AG08396 (cell line): ENCODE results near the gene TBC1D16.

Experiments used
- DNase-seq: peaks from one replicate; pipeline ENCODE4 v3.0.0; 2012; ENCODE audit warnings: low spot score, mixed read lengths

The TBC1D16 gene

DNA sequence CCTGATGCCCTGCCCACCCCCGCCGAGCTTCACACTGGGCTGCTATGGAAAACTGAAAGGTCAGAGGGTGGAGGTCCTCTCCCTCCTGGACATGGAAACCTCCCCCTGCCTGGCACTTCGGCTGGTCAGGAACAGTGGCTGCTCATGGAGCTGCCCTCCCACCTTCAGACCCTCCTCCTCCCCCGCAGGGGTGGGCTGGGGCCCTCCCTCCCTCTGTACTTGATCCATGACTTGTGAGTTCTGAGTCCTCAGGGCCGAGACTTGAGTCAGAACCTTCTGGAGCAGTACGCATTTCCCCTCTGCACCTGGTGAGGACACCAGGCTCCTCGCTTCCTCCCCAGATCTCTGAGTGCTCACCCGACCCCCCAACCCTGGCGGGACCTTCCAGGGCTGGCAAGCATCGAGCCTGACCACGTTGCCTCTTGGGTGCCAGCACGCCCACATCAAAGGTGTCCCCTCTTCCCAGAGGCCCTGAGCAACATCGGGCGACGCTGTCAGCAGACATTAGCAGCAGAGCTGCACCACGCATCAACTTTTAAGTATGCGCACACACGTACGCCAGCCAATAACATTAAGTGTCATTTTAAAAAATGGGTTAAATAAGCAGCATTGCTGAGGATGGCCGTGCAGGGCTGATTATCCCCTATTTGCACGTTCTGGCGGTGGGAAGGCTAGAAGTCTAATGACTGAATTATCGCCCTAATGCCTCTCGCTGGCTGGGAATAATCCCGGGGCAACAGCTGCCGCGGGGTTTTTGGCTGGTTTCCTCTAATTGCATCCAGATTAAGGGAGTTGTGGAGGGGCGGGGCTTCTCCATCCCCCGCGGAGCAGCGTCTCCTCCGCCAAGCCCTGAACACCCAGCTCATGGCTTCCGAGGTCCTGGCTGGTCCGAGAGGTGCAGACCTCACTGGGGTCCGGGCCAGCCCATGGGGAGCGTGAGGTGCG, 98.0 kb downstream of the TBC1D16 start:
- no peak for DNase-seq

DNA sequence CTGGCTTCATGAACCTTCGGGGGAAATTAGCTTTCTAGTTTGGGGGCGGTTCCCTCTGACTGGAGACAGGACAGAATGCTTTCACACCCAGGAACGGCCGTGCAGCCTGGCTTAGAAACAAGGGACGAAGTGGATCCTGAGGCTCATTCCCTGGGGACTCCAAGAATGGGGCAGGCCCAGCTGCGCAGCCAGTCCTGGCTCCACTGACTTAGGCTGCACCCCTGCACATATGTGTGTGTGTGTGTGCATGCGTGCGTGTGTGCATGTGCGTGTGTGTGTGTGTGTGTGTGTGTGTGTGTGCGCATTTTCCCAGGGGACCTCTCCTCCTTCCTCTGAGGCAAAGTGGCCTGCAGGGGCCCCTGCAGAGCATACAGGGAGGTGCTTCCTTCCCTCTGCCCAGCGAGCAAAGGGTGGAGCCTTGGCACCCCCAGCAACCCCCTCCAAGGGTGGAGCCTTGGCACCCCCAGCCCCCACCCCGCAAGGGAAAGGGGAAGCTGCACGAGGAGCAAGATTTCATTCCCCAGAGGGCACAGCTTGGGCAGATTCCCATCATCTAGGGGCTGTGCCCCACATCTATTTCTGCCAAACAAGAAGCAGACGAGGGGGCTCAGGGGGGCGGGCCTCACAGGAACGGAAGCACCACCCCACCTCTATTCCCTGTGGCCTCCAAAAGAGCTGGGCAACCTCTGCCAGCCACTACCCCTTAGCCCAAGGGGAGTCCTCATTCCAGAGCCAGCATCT, 98.9 kb downstream of the TBC1D16 start:
- no peak for DNase-seq

DNA sequence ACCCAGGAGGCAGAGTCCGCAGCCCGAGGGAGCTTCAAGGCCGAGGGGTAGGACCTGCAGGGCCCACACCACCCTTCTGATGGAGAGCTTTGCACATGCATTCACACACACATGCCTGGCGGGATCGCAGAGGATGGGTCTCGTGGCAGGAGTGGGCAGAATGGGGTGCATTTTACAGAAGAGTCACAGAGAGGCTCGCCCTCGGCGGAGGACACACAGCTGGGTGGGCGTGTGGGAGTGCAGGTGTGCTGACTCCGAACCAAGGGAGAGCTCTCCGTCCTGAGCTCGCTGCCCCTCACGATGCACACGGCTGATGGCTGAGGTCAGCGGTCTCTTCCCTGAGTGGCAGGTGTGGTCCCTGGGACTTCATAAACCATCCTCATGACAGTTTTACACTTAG, 99.6 kb downstream of the TBC1D16 start:
- no peak for DNase-seq

DNA sequence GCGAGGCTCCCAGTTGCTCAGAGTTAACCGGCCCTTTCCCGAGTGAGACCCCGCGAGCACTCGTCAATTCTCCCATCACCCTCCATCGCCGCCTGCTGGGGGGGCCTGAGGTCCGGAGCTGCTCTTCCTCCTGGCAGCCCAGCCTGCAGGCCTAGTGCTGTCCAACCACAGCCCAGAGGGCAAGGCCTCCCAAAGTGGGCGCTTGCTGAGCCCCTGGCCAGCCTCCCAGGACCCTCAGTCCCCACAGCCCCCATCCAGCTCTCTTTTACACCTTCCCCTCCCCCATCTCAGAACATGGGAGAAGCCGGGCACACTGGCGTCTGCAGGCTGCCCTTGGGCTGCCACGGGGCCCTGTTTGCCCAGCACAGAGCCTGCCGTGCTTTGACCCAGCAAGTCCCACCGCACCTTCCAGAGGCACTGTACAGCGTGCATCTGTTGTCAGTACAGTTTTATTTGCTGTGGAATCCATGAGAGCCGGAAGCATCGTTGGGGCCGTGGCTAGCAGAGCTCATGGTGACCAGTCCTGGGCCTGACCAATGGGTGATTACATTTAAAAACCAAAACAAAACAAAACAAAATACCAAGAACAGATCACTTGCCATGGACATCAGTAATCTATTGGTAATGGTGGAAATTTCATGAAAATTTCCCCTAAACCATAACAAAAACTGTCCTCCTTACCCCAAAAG, 100.3 kb downstream of the TBC1D16 start:
- DNase-seq: no peak

DNA sequence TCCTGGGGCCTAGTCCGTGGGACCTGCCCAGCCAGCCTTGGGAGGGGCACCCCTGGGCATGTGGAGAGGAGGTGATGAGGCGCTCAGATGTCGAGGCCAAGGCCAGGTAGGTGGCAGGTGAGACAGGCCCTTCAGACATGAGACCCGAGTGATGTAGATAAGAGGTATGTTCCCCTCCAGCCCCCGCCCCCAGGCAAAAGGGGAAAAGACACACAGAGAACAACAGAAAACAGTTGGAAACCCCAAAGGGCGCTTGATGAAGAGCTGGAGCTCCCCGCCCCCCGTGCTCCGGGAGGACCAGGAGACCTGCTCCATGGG, 101.1 kb downstream of the TBC1D16 start:
- no peak for DNase-seq

DNA sequence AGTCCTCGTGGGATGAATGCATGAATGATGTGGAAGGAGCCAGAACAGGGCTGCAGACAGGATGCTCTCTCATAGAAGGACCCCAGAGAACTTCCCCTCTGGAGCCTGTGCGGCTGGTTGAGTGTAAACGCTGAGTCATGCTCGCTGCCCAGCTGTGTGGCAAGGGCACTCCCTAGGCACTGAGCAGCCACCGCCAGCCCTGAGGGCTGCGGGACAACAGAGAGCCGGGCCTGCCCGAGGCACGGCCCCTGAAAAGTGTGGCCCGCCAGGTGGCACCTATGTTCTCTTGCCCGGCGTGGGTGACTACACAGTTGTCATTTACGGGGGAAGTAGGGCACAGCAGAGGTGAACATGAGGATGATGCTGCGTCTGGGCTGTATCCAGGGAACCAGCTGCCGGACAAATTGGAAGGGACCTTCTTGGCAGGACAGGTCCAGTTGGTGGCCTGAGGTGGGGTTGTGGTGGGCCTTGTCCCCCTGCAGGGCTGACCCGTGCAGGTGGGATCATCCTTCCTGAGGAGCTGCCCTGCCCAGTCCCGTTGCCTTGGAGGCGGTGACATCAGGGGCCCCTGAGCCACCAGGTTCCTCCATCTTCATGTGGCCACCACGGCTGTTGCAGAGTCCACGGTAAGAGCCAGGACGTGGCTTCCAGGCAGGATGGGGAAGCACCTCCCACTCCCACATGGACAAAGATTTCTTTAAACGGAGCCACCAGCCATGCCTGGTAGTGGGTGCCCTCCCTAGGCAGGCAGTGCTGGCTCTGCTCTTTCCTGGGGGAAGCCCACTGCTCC, 101.6 kb downstream of the TBC1D16 start:
- DNase-seq: no peak

DNA sequence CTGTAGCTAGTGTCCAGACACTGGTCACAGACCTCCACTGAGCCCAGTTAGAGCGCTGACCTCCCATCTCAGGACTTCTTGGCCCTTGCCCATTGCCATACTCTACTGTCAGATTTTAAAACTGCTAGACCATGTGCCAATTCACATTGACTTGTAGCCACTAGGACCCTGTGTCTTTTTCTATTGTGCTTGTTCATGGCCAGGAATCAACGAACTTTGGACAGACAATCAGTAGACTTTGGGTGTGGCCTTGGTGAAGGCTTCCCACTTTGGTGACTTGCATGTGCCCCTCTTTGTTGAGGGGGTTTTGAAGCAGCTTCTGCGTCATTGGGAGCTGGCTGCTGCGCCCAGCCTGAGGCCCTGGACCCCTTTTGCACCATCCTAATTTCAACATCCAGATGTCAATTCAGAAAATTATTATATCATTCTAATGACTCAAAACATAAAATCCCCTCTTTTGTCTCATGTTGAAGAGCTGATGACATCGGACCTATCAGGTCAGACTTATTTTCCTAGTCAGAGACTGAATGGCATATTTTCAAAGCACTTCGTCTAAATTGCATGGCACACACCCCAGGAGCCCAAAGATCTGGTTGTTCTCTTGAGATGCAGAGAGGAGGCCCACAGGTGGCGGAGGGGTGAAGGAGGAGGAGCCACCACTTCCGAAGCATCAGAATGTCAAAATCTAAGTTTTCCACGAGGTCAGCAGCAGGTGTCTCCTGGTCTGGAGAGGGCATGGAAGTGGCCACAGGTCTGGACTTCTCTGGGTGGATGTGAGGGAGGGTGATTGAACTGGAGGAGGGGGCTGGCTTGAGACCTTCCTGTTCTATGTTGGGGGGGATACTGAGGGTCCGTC, 103.0 kb downstream of the TBC1D16 start:
- no peak for DNase-seq

DNA sequence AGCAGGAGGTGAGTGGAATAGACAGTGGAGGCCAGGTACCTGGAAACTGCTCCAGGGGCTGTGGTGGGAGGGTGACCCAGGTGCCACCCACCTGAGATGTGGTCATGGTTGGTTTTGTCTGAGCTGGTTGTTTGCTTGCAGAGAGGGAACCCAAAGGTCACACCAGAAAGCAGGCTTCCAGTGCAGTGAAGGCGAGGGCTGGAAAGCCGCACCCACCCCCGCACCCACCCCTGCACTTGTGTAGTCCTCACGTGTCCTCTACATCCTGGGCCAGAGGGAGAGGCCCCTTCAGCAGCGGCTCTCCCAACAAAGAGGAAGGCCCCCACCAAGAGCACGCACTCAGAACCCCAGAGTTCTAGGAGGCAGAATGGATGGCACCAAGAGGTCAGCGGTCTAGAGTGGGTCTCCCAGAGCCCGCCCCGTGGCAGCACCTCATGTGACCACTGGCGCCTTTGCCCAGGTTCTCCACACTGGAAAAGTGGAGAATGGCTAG, 103.8 kb downstream of the TBC1D16 start:
- DNase-seq: no peak

DNA sequence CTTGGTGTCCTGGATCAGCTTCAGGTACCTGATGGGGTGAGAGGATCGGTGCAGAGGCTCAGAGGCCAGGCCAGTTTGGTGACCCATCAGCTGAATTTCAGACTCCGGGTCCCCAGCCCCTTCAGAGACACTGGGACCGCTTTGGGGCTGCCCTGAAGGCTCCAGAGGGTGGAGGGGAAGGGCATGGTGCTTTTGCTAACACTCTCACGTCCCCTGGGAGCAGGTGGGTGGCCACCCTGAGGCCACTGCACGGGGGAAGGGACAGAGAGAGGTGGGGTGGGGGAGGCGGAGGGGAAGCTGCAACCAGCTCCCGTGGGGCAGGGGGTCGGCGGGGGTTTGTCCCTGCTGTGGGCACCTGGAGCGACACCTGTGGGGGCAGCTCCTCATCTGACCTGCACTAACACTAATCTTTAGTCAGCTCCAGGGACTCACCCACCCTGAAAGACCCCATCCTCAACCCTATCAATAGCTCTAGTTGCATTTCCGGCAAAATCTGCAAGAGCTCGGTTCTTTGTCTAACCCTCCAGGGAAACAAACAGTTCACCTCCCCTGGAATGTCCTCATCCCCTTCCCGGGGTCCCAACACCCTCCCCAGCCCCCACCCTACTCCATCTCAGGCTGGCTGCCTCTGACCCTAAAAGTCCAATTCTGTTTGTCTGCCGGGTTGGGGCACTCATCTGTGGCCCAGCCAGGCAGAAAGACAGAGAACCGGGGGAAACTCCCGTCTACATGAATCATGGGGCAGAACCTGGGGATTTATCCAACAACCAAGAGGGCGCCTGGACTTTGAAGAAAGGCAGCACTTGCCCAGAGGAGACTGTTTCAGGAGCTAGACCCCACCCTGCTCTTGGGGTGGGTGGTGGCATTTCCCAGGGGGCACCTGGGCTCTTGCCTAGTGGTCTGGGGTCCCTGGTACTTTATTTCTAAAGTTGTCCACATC, 104.5 kb downstream of the TBC1D16 start:
- no peak for DNase-seq

DNA sequence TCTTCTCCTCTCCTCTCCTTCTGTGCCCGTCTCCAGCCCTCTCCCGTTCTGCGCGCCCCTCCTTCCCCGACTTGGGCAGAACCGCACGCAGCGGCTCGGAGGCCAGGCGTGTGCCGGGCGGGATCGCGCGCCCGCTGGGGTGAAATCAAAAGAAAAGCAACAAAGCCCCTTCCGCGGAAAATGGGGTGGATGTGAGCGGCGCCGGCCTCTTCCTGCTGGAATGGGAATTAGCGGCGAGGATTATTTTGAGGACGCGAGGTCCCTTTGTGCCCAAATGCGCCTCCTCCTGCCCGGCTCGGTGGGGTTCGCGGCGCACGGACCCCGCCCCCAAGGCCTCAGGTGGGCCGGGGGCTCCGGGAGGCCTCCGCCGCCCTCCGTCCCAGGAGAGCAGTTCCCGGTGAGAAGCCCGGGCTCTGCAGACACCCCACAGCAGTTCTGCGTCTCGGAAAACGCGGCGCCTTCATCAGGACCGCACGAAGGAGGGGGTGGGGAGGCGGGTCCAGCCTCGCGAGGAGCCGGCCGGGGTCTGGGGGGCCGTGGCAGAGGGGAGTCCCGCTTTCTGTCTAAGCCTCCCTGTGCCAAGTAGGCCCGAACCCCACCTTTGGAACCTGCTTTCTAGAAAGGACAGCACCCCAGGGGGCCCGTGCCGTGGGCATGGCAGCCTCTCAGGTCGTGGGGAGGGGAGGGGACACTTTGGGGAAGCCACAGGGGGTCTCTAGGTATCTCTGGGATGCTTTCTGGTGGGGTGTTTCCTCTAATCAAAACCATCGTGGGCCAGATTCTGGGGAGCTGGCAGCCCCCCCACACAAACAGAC, 105.4 kb downstream of the TBC1D16 start:
- DNase-seq: no peak

DNA sequence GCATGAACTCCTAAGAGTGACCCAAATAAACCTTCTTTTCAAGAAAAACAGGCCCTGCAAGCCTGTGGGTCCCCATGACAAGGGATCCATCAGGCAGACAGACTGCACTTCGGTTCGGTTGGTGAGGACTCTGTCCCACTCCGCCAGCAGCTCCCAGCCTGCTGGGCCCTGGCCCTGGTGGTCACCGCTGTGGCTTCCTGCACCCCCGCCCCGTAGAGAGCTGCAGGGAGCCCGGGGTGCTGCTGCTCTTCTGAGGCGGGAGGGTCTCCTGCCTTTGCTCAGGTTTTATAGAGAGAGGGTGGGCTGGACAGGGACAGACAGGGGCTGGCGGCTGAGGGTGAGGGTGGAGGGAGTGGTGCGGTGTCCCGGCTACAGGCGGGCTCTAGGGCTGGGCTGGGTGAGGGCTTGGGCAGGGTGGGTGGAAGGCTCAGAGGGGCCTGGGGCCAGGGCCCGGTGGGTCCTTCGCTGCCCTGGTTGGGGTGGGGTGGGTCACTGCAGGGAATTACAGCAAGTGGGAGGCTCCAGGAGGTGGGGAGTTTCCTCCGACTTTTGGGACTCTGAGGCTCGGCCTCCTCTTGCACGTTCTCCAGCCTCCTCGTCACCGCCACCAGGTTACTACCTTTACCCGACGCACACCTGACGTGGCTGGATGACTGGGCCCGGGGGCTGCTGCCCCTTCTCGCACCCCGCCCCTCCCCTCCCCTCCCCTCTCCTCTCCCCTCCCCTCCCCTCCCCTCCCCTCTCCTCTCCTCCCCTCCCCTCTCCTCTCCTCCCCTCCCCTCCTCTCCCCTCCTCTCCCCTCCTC, 106.2 kb downstream of the TBC1D16 start:
- DNase-seq: no peak

DNA sequence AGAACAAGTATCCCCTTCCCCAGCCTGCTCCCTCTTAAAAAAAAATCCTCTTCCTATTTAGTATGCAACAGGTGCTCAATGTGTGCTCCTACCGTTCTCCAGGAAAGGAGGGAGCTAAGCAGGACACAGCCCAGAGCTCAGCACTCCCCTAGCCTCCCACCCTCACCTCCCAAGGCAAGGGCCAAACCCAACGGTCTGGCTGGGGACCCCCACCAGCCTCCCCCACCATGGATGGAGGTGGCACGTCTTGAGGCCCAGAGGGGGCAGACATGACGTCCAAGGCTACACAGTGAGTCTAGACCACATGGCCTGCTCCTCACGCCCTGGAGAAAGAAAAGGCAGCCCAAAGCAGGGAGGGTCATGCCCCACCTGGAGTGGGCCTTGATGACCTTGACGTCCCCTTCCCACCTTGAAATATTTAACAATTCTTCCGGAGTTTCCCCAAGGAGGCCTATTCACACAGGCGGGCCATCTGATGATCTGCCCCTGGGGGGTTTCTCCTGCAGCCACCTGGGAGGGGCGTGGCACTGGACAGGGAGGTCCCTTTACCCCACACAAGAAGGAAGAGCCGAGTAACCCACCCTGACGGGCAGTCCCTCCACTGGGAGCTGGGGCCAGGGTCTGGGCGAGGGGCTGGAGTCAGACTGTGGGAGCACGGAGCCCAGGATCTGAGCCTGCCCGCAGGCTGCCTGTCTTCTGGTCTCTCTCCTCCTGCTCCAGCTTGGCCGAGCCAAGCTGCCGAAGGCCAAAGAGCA, 107.0 kb downstream of the TBC1D16 start:
- DNase-seq: no peak

DNA sequence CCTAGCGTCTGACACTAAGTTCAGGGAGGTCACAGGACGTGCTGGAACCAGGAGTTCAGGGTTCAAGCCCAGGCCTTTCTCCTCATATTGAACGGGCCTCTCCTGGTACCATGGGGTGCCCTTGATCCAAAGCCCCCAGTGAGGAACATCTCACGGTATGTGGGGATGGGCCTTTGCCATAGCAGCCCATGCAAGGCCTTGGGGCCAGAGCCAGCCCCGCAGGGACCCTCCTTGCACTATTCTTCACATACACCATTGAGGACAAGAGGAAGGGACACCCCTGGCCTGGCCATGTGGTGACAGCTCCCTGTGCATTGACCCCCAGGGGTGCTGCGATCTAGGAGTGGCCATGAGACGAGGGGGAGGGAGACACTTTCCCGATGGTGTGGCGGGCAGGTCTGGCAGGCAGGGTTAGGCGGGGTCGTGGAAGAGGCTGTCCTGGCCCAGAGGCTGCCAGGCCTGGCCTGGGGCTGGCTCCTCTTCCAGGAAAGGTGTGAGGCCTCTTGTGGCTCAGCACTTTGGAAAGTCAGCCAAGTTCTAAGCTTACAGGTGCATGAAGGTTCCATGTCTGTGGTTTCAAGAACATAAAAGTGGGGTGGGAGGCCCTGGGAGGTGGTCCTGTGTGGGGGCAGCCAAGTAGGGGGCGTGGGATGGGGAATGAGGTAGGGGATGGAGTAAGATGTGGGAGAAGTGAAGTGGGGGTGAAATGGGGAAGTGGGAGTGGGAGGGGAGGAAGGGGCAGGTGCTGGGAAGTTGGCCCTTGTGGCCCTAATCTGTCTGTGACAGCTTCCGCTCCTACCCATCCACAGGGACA, 107.8 kb downstream of the TBC1D16 start:
- no peak for DNase-seq

DNA sequence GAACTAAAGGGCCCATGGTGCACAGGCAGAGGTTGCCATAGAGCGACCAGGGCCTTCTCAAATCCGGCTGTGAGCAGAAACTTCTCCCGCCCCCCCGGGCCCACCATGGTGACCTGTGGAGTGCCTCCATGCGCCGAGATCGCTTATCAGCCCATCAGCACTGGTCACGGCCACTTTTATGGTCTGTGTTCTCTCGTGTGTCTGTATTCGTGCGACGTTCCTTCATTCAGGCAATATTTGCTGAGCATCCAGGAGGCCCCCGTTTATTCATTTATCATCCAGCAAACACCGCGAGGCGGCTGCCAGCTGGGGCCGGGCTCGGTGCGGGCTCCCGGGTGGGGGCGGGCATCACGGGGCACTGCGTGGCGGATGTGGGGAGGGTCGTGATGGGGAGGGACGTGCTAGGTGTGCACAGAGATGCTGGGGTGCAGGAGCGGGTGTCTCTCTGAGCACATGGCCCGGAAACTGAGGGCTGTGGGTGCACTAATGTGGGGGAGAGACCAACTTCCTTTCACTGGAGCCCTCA, 108.5 kb downstream of the TBC1D16 start:
- no peak for DNase-seq

DNA sequence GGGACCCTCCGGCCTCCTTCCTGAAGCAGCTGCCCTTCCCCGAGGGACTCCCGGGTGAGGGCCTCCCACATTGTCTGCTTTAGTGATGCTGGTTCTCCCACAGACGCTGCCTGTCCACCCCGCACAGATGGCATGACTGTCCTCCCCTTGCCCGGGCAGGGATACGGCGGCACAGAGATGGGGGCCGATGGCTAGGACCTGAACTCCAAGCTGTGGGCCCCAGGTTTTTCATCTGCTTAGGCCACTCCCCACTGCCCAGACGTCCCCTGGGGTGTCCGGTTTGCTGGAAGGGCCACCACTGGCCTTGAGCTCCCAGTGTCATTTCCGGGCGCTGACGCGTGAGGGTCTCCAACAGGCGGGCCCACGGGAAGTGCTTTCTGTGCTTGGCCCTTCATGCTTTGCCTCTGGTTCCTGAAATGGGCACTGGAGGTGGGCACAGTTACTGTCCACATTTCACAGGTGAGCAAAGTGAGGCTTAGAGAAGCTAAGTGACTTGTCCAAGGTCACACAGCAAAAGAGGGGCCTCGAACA, 109.0 kb downstream of the TBC1D16 start:
- DNase-seq: no peak

DNA sequence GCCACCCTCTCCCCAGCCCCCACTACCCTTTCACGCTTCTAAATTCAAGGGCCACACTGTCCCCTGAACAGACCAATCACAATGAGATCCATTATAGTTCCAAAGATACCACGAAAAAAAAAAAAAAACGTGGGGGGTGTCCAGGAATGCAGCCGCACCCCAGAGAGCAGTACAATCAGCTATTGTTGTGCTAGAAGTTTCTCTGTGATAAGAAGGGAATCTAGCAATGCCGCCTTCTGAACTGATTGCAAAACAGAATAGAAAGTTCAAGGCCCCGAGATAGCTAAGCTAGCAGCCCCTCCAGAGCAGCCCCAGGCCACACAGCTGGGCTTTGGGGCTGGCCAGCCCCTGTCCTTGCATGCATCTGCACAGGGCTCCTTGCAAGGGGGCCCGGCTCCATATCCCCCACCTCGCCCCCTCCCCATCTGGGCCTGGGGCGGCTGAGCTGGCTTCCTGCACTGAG, 109.5 kb downstream of the TBC1D16 start:
- DNase-seq: no peak
